Lung (tissue), 12 donors: ENCODE measurements around the gene ALX4. TPM values are rescaled to one million over a fixed set of nuclear protein-coding genes. Genes with fewer than 3 reads are reported as not detected.

Source experiments
- ATAC-seq: fragments of 200-7000 bp; cut with Tn5 transposase; one replicate; pipeline ENCODE4 v1.9.1; 2020; ENCODE audit warnings: moderate number of reproducible peaks; ENCODE audit not compliant: insufficient read depth, low FRiP score
- DNase-seq, 3 donors: peaks; one replicate each; pipeline ENCODE4 v3.0.0-alpha.2; 2013 to 2017
- H3K27ac ChIP-seq, 2 donors: one replicate each; pipeline ENCODE4 v1.5.1; 2013; ENCODE audit warnings: mild to moderate bottlenecking in 2 of 2, moderate library complexity in 2 of 2, control low read depth in 1 of 2, inconsistent platforms in 1 of 2, low read depth in 1 of 2, low read length in 1 of 2
- H3K27me3 ChIP-seq, 3 donors: one replicate each; pipeline ENCODE4 v1.5.1; 2013; ENCODE audit warnings: low read length in 2 of 3; ENCODE audit not compliant: control insufficient read depth in 3 of 3, insufficient read depth in 3 of 3
- H3K36me3 ChIP-seq, 4 donors: one replicate each; pipeline ENCODE4 v1.5.1; 2013; ENCODE audit warnings: low read length in 4 of 4, mild to moderate bottlenecking in 1 of 4, moderate library complexity in 1 of 4; ENCODE audit not compliant: control insufficient read depth in 4 of 4, insufficient read depth in 4 of 4
- H3K4me1 ChIP-seq, 5 donors: one replicate each; pipeline ENCODE4 v1.5.1; 2013; ENCODE audit warnings: low read length in 5 of 5, mild to moderate bottlenecking in 2 of 5, moderate library complexity in 1 of 5; ENCODE audit not compliant: control insufficient read depth in 5 of 5, insufficient read depth in 5 of 5
- H3K4me3 ChIP-seq: one replicate; pipeline ENCODE4 v1.5.1; 2013; ENCODE audit warnings: mild to moderate bottlenecking, control low read depth, moderate library complexity
- H3K9ac ChIP-seq, 2 donors: one replicate each; pipeline ENCODE4 v1.5.1; 2013; ENCODE audit warnings: low read length in 2 of 2, control low read depth in 1 of 2; ENCODE audit not compliant: insufficient read depth in 1 of 2
- H3K9me3 ChIP-seq, 4 donors: one replicate each; pipeline ENCODE4 v1.5.1; 2013; ENCODE audit warnings: low read length in 3 of 4, mild to moderate bottlenecking in 1 of 4, moderate library complexity in 1 of 4; ENCODE audit not compliant: control insufficient read depth in 4 of 4, insufficient read depth in 3 of 4
- CTCF ChIP-seq: IDR thresholded peaks from 2 replicates; pipeline ENCODE4 v1.5.1; 2012; ENCODE audit warnings: mild to moderate bottlenecking; ENCODE audit errors: control extremely low read depth, extremely low read depth
- WGBS, 2 donors: extraction: QIAGEN DNeasy Blood & Tissue Kit; methylation state at CpG; one replicate each; pipeline ENCODE4 v1.1.7; 2013; 5-methylcytosine and 5-hydroxymethylcytosine counted together
- polyA plus RNA-seq, 2 donors: library from polyadenylated mRNA; stranded (reverse); fragments of 200-250 nt; gene quantifications; one replicate each; pipeline ENCODE4 v1.2.1, GENCODE V29; 2013
- total RNA-seq, 2 donors: library from RNA; depleted of rRNA in 1 of 2; stranded (reverse); fragments of >200 nt in 1 of 2; gene quantifications; one replicate each; pipeline ENCODE4 v1.2.1, GENCODE V29; 2014 to 2021
- donor health status: control.
- donor health status: control.
- donor health status: Bipolar disorder and iron deficiency.
- donor health status: healthy.
- donor health status: DM: yes; HTN: yes; CAD: no.

The ALX4 gene
- total and polyA plus RNA-seq, 4 donors, result 0.01 to 0.06 TPM; not detected in 2

- ATAC-seq (no peak), DNase-seq (no peak)
- no peak overlapping the region for H3K9ac ChIP-seq
- 51 to 63% methylated on average over 13 of the region's 13 CpGs for WGBS, 2 donors
- no peak overlapping the region for H3K4me3 ChIP-seq
- H3K4me1 ChIP-seq, result peaks cover 0 to 8% (median 0%) of the 10 kb centered on the region in 5 donors
- no peaks in the 10 kb centered on the region for H3K36me3 ChIP-seq
- H3K27ac ChIP-seq, result no peak overlapping the region
- TF ChIP-seq CTCF, result no peak
- H3K9me3 ChIP-seq, result peaks cover 0 to 1% (median 0%) of the 10 kb centered on the region in 4 donors
- peaks cover 7 to 76% (median 71%) of the 10 kb centered on the region in 3 donors for H3K27me3 ChIP-seq
Observed at GRCh38 chr11:44324749-44325525, 15.0 kb upstream of the ALX4 start.

GRCh38 chr11:44324222-44324621 lies 14.3 kb upstream of the ALX4 start:
- Histone ChIP-seq H3K36me3 (no peaks in the 10 kb centered on the region), H3K9me3 (peaks cover 0 to 1% (median 0%) of the 10 kb centered on the region in 4 donors), H3K4me1 (peaks cover 0 to 14% (median 0%) of the 10 kb centered on the region in 5 donors), H3K4me3 (no peak overlapping the region), H3K9ac (no peak overlapping the region), H3K27ac (no peak overlapping the region), H3K27me3 (peaks cover 14 to 80% (median 77%) of the 10 kb centered on the region in 3 donors)
- no peak for TF ChIP-seq CTCF
- DNase-seq, result no peak
- ATAC-seq, result no peak
- WGBS, 2 donors, result 61 to 66% methylated on average over 1 of the region's 1 CpG

GRCh38 chr11:44322243-44322642 lies 12.3 kb upstream of the ALX4 start:
- Histone ChIP-seq H3K4me1 (peaks cover 0 to 14% (median 0%) of the 10 kb centered on the region in 5 donors), H3K9ac (no peak overlapping the region), H3K4me3 (no peak overlapping the region), H3K27me3 (peaks cover 27 to 84% (median 78%) of the 10 kb centered on the region in 3 donors), H3K9me3 (peaks cover 0 to 8% (median 0%) of the 10 kb centered on the region in 4 donors), H3K27ac (no peak overlapping the region), H3K36me3 (no peaks in the 10 kb centered on the region)
- 13 to 16% methylated on average over 6 of the region's 6 CpGs for WGBS, 2 donors
- DNase-seq (no peak), ATAC-seq (no peak)
- no peak for TF ChIP-seq CTCF
